Measurements from ENCODE around the gene SHROOM4.

- TF ChIP-seq, protein P1, sequence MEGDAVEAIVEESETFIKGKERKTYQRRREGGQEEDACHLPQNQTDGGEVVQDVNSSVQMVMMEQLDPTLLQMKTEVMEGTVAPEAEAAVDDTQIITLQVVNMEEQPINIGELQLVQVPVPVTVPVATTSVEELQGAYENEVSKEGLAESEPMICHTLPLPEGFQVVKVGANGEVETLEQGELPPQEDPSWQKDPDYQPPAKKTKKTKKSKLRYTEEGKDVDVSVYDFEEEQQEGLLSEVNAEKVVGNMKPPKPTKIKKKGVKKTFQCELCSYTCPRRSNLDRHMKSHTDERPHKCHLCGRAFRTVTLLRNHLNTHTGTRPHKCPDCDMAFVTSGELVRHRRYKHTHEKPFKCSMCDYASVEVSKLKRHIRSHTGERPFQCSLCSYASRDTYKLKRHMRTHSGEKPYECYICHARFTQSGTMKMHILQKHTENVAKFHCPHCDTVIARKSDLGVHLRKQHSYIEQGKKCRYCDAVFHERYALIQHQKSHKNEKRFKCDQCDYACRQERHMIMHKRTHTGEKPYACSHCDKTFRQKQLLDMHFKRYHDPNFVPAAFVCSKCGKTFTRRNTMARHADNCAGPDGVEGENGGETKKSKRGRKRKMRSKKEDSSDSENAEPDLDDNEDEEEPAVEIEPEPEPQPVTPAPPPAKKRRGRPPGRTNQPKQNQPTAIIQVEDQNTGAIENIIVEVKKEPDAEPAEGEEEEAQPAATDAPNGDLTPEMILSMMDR (IDR thresholded peaks at IDR 0.05) = no peak
- TF ChIP-seq EZH2 (IDR thresholded peaks at IDR 0.05; ENCODE audit: borderline replicate concordance, insufficient read depth, low read depth, low read length, poor library complexity, severe bottlenecking) = no peak
These were observed 101.2 kb downstream of the SHROOM4 start for GRCh38 chrX:50712777-50713176.
